Vagina (tissue), 2 donors: ENCODE data around the gene PRR29.

Experiments used
- CTCF ChIP-seq, 3 experiments: fragments of 450-650 bp in 2 of 3; fragments of 200-600 bp in 1 of 3; sonication (generic) in 1 of 3; IDR thresholded peaks; one replicate each; pipeline ENCODE4 v1.5.1; 2017 to 2019; ENCODE audit warnings: antibody characterized with exemption in 3 of 3, mild to moderate bottlenecking in 2 of 3, moderate library complexity in 2 of 3
- POLR2A ChIP-seq, 2 donors: fragments of 450-650 bp; IDR thresholded peaks; one replicate each; pipeline ENCODE4 v1.6.1; 2017; ENCODE audit warnings: antibody characterized with exemption in 2 of 2, mild to moderate bottlenecking in 2 of 2, moderate library complexity in 2 of 2

- TF ChIP-seq CTCF (IDR thresholded peaks at IDR 0.05) = no peak
- TF ChIP-seq POLR2A (IDR thresholded peaks at IDR 0.05) = no peak
Observed at GRCh38 chr17:64006361-64007088, 8.4 kb downstream of the PRR29 start.
